Inferior parietal cortex (tissue), 1 donor: ENCODE measurements around the gene DHRS9.

Source experiments
- DNase-seq: peaks from one replicate; pipeline ENCODE4 v3.0.0-alpha.2; 2016; ENCODE audit errors: extremely low spot score

The DHRS9 gene

DNA sequence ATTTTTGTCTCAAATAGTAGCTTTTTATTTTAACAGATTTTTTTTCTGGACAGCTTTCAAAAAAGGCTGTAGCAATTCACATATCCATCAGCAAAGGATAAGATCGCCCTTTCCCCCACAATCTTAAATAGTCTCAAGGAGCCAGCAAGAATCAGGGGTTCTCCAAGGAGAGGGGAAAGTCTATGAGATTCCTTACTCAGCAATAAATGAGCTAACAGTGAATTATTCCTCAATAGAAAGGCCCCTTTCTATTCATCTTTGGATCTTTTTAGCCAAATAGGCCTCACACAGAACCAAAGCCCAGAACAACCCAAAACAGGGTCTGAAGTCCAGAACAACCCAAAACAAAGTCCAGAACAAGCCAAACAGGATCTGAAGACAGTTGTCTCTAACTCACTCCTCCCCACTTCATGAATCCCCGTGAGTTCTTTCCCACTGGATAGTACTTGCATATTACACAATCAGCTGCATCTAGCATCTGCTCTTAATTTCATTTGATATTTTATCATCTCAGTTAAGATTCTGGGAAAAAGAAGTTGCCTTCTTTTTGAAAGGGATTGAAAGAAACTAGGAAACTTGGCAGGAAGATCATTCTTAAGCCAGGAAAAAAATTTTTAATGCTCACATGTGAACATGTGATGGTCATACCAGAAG is 3.4 kb upstream of the DHRS9 start:
- DNase-seq, result no peak

DNA sequence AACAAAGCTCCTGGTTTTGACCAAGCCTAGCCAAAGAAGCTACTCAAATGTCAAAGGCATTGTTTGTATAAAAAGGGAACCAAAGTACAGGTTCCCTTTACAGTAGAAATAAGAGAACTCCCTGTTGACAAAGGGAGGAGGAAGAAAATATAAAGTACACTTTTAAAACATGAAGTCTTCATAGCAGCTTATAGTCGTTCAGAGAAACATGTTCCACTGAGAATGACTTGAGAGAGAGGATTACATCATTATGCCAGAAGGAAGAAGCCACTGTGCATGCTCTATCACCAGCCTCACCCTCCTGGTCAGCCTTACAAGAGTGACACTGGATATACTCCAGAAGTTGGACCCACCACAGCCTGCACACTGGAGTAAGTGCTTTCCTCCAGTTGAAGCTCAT is 2.5 kb upstream of the DHRS9 start:
- DNase-seq, result no peak

DNA sequence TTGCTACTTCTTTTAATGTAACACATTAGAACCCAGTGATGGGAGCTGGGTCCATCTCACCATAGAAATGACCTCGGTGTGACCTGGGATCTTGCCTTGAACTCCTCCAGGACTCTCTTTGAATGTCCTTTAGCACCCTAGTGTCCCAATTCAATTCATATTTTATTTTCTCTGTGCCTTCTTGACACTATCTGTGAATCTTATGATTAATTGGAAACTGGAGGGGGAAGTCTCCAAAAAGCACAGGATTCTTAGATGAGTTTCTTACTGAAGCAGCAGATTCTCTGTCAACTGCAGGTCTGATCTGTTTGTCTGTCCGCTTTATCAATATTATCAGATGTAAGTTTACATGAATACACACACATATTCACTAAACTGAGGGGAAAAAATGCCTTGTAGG is 470 bp downstream of the DHRS9 start:
- no peak for DNase-seq

DNA sequence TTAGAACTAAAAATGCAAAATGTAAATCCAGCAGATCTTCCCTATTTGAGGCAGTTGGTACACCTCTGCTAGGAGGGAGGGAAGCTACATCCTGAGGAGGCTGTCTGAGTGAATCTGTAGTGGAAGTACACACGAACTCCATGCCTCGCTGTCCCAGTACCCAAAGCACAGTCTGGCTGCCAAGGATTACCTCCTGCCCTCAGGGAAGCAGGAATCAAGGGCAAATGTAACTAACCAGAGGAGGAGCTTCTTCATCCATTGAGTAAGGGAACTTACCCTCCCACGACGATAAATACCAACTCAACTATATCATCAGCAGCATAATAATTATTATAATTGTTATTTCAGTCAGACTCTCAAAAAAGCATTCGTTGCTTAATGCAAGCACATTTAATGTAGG is 2.1 kb downstream of the DHRS9 start:
- DNase-seq, result no peak

DNA sequence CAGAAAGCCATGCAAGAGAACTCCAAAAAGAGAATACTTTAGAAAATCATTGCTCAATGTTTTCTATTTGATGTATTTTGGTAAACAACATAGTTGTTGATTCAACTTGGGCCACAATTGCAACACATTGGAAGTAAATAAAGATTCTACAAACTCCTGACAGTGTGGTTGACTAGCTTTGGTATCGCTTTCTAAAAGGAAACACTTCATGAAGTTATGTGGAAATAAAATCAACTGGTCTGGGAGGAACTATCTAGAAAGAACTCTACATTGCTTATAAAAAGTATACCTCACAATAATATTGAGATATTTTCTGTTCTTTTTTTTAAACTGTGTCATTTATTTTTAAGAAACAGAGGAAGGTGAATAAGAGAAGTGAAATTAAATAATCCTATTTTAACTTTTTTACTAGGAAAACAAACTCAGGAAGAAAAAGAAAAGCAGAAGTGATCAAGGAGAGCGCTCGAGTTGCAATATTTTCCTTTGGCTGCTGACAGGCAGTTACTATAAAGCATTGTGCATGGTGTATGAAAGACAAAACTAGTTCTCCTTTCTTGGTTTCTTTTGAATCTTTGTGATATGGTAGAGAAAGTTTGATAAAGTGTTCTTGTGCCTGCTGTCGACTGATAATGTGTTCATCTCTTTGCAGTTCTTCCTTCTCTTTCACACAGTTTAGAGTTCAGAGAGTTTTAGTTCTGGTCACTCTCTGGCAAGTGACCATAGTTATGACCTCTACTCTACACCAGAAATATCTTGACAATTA is 3.0 kb downstream of the DHRS9 start:
- DNase-seq, result no peak

DNA sequence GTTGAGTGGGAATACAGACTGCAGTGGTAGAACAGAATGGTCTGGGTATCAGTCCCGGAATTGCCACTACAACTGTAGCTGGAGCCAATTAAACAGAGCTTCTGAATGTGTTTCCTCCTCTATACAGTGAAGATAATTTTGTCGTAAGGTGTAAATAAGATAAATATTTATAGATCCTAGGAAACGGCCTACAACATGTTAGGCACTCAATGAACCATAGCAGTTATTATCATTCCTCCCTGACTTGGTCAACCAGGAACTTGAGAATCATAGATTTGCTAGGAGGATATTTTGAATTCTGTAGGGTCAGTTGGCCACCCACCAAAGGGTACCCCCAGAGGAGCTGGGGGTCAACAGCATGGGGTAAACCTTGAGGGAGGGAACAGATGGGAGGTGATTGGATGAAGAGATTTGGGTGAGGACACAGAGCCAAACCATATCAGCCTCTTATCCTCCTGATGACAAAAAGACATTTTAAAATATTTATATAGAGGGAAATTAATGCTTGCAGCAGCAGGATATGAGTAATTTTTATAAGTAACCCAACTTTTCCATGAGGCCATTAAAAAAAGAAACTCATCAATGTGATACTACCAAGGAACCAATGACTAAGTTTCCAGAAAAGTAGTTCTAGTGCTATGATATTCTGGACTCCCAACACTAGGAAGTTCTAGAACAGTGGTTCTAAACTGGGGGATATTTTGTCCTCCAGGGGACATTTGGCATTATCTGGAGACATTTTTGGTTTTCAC is 4.0 kb downstream of the DHRS9 start:
- DNase-seq, result no peak

DNA sequence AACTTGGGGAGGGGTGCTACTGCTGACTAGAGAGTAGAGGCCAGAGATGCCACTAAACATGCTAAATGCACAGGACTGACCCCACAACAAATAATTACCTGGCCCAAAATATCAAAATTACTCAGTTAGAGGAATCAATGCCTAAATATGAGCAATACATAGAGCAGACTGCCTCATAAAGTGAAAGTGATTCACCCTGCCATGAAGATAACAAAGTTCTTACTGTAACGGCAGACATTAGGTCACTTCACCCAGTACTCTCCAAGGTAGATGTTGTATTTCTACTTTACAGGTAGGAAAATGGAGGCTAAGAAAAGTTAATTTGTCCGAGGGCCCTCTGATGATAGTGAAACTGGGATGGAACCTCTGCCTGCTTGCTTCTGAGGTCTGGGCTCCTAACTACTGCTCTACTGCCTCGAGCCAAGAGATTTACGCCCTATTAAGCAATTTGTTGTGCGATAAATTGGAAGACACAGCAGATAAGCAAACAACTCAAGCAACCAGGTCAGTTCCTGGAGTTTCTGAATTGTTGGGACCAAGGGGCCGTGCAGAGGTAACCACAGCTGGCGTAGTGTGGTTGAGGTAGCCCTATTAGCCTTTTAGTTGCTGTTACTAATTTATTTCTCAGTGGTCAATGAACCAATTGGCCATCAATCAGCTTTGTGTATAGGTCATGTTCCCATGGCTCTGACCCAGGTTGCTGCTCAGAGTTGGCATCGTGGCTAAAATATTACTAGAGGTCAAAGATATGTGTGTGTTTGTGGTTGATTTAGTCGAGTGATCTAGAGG is 4.8 kb downstream of the DHRS9 start:
- DNase-seq, result no peak

DNA sequence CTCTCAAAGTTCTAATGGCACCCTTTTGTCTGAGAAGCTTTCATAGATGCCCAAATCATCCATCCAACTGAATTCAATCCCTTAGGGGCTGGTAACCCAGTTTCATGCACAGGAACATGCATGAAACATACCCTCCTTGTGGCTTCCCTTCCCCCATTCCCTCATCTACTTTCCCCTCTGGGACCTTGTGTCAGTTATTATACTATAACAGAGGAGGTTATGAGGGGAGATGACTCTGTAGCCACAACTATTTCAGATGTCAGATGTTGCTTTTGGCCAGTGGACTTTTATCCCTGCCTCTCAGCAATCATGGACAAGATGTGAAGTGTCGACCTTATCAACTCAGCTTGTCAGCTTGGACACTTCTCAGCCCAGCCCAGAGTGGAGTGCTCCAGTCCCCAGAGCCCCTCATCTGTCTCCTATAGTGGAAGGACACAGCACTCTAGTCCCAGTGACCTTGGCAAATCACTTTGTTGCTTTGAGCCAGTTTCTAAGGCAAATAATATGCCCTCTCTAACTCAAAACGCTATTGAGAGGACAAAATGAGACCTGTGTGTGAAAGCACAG is 8.4 kb downstream of the DHRS9 start:
- no peak for DNase-seq

DNA sequence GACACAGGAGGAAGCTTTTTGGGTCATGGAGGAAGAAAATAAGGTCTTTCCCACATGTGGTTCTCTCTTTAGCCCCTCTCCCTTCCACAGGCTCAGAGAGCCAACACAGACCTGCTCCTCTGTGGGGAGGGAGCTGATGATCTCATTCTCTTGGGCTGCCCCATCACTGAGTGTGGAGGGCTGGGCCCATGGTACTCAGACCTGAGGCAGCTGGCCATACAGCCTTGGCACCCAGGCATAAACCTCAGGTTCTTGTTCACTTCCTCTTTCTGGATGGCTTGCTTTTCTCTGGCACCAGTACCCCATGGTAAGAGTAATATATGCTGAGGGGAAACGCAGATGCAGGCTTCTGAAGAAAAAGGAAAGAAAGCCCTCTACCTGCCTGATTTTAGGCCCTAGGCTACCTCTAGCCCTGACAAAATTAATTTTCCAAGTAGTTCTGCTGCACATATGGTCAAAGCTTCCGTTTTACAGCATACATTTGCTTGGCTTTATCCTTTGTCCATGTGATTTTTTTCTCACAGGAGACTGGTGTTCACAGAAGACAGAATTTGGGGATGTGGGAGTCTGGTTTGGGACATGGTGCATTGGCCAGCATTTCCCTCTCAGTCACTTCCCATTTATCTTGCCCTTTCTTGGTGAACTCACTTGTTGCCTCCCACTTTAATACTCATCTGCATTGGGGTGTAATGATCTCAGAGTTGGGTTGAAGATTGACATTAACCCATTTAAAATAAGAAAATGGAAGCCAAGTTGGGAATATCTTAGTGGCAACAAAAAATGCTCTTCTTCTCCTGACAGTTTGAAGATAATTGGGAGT is 11.1 kb downstream of the DHRS9 start:
- no peak for DNase-seq

DNA sequence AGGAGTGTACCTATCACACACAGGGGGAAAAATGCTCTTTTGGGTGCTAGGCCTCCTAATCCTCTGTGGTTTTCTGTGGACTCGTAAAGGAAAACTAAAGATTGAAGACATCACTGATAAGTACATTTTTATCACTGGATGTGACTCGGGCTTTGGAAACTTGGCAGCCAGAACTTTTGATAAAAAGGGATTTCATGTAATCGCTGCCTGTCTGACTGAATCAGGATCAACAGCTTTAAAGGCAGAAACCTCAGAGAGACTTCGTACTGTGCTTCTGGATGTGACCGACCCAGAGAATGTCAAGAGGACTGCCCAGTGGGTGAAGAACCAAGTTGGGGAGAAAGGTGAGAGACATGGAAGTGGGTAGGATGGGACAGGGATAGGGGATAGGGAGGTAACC is 12.2 kb downstream of the DHRS9 start:
- no peak for DNase-seq

DNA sequence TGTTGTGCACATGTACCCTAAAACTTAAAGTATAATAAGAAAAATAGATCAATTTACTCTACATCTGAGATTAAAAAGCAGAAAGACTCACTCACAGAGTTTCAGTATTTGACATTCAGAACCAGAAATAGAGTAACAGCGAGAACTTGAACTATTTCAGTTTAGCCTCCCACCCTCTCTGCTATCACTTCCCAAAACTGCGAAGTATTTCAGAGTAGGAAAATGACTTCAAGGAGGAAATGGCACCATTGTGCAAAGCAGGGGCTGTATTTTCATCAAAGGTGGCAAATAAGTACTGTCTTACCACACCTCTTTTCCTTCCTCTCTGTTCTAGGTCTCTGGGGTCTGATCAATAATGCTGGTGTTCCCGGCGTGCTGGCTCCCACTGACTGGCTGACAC is 13.6 kb downstream of the DHRS9 start:
- no peak for DNase-seq

DNA sequence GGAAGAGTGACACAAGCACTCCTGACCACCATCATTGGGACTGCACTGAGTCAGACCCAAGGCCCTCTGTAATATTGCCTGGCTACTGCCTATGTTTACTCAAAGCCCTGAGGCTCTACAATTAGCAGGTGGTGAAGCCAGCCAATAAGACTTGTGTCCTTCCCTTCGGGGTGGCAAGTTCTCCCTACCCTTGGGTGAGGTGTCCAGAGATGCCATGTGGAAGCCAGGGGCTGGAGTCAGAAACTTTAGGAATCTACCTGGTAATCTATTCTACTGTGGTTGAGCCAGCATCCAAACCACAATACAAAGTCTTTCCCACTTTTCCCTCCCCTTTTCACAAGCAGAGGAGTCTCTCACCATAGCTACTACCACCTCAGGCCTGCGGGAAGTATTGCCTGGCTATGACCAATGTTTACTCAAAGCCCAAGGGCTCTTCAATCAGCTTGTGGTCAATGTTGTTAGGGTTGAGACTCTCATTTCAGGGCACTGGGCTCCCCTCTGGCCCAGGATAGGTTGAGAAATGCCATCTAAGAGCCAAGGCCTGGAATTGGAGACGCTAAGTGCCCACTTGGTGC is 17.6 kb downstream of the DHRS9 start:
- no peak for DNase-seq

DNA sequence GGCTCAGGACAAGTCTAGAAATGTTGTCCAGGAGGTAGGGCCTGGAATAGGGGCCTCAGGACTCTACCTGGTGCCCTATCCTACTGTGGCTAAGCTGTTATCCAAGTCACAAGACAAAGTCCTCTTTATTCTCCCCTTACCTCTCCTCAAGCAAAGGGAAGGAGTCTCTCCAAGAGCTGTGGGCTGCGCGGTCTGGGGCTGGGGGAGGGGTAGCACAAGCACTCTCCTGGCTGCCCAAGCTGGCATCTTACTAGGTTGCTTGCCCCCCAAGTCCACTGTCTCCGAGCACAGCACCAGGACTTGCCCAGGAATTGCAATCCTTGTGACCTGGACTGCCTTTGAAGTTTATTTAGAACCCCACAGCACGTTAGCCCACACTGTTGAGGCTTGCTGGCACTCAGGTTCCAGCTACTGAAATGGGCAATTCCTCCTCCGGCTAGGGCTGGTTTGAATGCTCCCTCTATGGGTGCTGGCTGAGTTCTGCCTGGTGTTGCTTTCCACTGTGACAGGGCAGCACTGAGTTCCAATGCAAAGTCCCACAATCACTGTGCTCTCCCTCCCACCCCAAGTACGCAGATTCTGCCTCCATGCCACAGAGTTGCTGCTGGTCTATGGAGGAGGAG is 18.5 kb downstream of the DHRS9 start:
- DNase-seq, result no peak

DNA sequence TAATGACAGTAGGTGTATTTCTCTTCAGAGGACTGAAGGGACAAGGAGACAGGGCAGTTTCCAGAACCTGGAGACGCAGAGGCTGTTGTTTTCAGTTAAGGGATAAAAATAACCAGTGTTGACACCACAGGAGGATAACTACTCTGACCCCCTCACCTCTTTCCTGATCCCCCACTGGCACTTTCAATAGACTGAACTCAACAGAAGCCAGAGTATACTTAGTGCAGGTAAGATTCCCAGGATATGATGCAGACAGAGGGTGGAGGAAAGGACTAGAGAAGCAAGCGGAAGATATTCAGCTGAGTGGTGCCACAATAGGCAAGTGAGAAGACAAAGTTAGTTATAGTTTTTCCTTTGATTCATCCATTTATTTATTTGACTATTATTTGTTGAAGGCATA is 19.8 kb downstream of the DHRS9 start:
- no peak for DNase-seq

DNA sequence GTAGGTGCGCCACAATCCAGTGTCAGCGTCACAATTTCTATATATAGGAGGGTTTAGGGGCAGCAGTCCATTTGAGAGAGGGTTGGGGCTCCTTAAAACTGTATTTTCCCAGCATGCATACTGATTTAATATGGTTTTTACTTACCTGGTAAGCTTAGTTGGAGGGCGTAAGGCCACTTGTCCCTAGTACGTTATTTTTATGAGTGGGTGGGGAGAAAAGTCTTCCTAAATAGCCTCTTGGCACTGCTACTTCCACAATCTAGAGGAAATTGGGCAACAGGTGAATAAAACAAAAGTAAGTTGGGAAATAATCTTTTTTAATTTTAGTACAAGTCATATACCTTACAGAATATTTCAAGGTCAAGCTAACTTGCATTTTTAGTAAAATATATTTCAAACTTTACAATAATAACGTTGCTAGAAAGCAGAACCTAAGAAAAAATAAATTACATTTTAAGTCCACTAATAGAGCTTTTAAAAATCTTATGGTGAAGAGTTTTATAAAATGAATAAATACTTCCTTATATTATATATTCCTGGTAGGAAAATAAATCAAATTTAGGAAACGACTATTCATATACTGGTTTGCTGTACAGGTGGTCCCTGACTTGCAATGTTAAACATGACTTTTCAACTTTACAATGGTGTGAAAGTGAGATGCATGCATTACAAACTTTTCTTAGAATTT is 20.9 kb downstream of the DHRS9 start:
- DNase-seq, result no peak

DNA sequence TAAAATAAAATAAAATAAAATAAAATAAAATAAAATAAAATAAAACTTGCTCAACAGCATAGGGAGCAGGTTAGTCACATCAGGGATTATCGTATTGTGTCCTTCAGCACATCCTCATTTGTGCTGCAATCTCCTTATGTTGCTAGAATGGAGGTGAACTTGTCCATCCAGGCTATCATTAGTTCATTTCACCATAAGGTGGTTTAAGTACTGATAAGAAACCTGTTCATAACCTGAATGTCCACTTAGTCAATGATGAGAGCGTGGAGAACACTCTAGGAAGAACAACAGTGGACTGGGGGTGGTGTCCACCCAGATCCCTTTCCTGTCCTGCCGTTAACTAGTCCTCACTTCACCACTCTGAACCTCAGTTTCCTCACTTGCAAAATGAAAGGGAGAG is 21.9 kb downstream of the DHRS9 start:
- DNase-seq, result no peak

DNA sequence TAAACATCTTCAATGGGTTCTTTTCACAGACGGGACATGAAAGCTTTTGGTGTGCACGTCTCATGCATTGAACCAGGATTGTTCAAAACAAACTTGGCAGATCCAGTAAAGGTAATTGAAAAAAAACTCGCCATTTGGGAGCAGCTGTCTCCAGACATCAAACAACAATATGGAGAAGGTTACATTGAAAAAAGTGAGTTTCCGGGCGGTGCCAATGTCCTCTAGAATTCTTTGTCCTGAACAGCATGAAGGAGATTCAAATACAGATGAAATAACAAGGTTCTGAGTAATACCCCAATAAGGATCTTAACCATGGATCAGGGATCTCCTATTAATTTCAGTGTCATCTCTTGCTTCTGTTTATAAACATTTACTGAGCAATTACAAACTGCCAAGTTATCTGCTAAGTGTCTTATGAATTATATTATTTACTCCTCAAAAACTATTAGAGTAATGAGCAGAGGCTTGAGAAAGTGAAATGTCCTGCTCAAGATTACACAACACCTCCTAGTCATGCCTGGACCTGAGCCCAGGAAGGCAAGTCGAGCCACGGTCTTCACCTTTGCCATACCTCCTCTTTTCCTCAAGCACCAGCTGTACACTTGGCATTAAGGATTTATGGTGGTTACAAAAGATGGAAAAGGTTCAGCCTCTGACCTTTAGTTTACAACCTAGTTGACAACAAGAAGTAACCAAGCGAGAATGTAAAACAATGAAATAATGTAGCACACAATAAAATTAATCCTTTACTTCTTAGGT is 22.6 kb downstream of the DHRS9 start:
- DNase-seq, result no peak

DNA sequence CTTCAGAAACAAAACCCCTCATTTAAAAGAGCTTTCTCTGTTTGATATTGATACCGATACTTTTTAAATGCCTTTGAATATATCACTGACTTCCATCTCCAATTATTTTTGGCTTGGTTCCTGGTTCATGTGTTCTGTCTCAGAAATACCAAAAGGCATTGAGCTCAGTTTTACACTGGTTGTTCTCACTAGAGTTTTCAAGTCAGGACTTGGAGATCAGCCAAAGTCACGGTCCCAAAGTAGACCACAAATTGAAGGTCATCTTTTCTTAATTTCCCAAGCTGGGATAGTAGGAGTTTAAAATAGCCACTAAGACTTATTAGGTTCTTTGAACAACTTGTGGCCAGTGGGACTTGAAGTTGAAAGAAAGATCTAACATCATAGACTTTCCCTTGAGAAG is 24.2 kb downstream of the DHRS9 start:
- no peak for DNase-seq

DNA sequence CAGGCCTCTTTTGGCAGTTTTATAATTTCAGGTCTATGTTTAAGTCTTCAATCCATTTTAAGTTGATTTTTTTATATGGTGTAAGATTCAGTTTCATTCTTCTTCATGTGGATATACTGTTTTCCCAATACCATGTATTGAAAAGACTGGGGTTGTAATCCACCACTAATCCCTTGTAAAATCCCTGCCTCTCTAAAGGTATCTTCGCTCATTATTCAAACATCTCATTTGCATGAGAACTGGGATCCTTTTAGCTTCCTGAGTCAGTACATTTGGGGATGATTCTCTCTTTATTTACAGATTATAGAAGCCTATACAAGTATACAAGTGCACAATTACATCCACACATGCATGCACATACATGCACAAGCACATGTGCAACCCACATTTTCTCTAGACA is 25.3 kb downstream of the DHRS9 start:
- DNase-seq, result no peak
